H1 (cell line): ENCODE measurements around the gene RNASET2. TPM values are rescaled to one million over a fixed set of nuclear protein-coding genes. Genes with fewer than 3 reads are reported as not detected.

Experiments used
- CTCF ChIA-PET: fragments of 300-600 bp; sonication (Branson Sonifier 250); formaldehyde crosslinking; loops from one replicate; lab custom pipeline; 2021; ENCODE audit not compliant: partially characterized antibody; lab: Charles Lee
- POLR2A ChIA-PET: fragments of 300-600 bp; sonication (Branson Sonifier 250); formaldehyde crosslinking; loops from one replicate; lab custom pipeline; 2021; ENCODE audit warnings: inconsistent platforms; ENCODE audit not compliant: partially characterized antibody; lab: Charles Lee
- DNase-seq, 2 experiments: peaks; one replicate each; pipeline versions ENCODE4 v3.0.0 to v3.0.0-alpha.2; 2010 to 2022; ENCODE audit warnings: low spot score in 2 of 2, low read depth in 1 of 2, mixed read lengths in 1 of 2
- FAIRE-seq: peaks from 2 replicates; lab custom pipeline; 2011; peaks lifted over from hg19 to GRCh38; lab: Jason Lieb, UNC
- H2AFZ ChIP-seq: 2 replicates; pipeline ENCODE4 v1.8.1; 2012; ENCODE audit warnings: low read length, inconsistent platforms
- H2AK5ac ChIP-seq: 2 replicates; pipeline ENCODE4 v1.6.1; 2013; ENCODE audit warnings: low read depth, low read length
- H2BK120ac ChIP-seq: replicated peaks from 2 replicates; pipeline ENCODE3; 2013; ENCODE audit warnings: low read depth, low read length, inconsistent platforms
- H2BK12ac ChIP-seq: 2 replicates; pipeline ENCODE4 v1.6.1; 2013; ENCODE audit warnings: low read depth, low read length
- H2BK15ac ChIP-seq: 2 replicates; pipeline ENCODE4 v1.6.1; 2013; ENCODE audit warnings: low read length
- H2BK20ac ChIP-seq: 2 replicates; pipeline ENCODE4 v1.6.1; 2013; ENCODE audit warnings: low read length
- H2BK5ac ChIP-seq: 2 replicates; pipeline ENCODE4 v1.6.1; 2013; ENCODE audit warnings: low read depth, low read length
- H3K14ac ChIP-seq: 2 replicates; pipeline ENCODE4 v1.6.1; 2013; ENCODE audit warnings: inconsistent platforms; ENCODE audit not compliant: insufficient read length
- H3K18ac ChIP-seq: 2 replicates; pipeline ENCODE4 v1.6.1; 2013; ENCODE audit warnings: low read length; ENCODE audit errors: extremely low read depth
- H3K23ac ChIP-seq: 2 replicates; pipeline ENCODE4 v1.6.1; 2013; ENCODE audit warnings: inconsistent platforms; ENCODE audit not compliant: insufficient read length
- H3K23me2 ChIP-seq: 2 replicates; pipeline ENCODE4 v1.6.1; 2013; ENCODE audit warnings: low read depth, low read length
- H3K27ac ChIP-seq: 2 replicates; pipeline ENCODE4 v1.6.1; 2011; ENCODE audit warnings: low read depth, low read length, inconsistent platforms
- H3K27me3 ChIP-seq, 4 experiments: replicated peaks in 1 of 4; 1 replicate in 1 of 4; 2 replicates in 3 of 4; pipeline versions ENCODE4 v1.6.1 to v1.8.1; 2011 to 2013; ENCODE audit warnings: low read length in 3 of 4, mild to moderate bottlenecking in 3 of 4, inconsistent platforms in 2 of 4, mixed read lengths in 2 of 4, moderate library complexity in 1 of 4; ENCODE audit not compliant: control insufficient read depth in 3 of 4, insufficient read depth in 3 of 4; ENCODE audit errors: extremely low read depth in 1 of 4
- H3K36me3 ChIP-seq, 4 experiments: 2 replicates each; pipeline versions ENCODE4 v1.6.1 to v1.8.1; 2011 to 2013; ENCODE audit warnings: mild to moderate bottlenecking in 4 of 4, low read length in 3 of 4, moderate library complexity in 2 of 4, control low read depth in 1 of 4, inconsistent platforms in 1 of 4; ENCODE audit not compliant: insufficient read depth in 4 of 4, control insufficient read depth in 2 of 4
- H3K4ac ChIP-seq: replicated peaks from 2 replicates; pipeline ENCODE3; 2013; ENCODE audit warnings: low read length, low read depth, mixed read lengths, inconsistent platforms; ENCODE audit not compliant: insufficient read length
- H3K4me1 ChIP-seq, 4 experiments: replicated peaks in 1 of 4; 1 replicate in 1 of 4; 2 replicates in 3 of 4; pipeline versions ENCODE4 v1.6.1 to v1.8.1; 2011 to 2013; ENCODE audit warnings: low read length in 3 of 4, inconsistent platforms in 2 of 4, mixed read lengths in 1 of 4; ENCODE audit not compliant: insufficient read depth in 4 of 4, control insufficient read depth in 3 of 4
- H3K4me2 ChIP-seq, 2 experiments: 2 replicates each; pipeline versions ENCODE4 v1.6.1 to v1.8.1; 2011 to 2013; ENCODE audit warnings: low read depth in 2 of 2, low read length in 2 of 2, control low read depth in 1 of 2, inconsistent platforms in 1 of 2, mild to moderate bottlenecking in 1 of 2; ENCODE audit not compliant: insufficient read depth in 1 of 2
- H3K4me3 ChIP-seq, 4 experiments: fragments of 200-600, 300-600 bp in 1 of 4; sonication (generic), shearing (Covaris generic), sonication (Bioruptor Twin) in 1 of 4; 2 replicates each; pipeline versions ENCODE4 v1.5.1 to v1.8.1; 2011 to 2016; ENCODE audit warnings: low read length in 4 of 4, low read depth in 3 of 4, control low read depth in 2 of 4, inconsistent platforms in 2 of 4, mild to moderate bottlenecking in 2 of 4, mixed read lengths in 1 of 4, moderate library complexity in 1 of 4; ENCODE audit not compliant: insufficient read depth in 2 of 4; ENCODE audit errors: extremely low read depth in 1 of 4
- H3K56ac ChIP-seq: replicated peaks from 2 replicates; pipeline ENCODE3; 2013; ENCODE audit warnings: low read depth, mild to moderate bottlenecking, mixed read lengths, low read length, inconsistent platforms; ENCODE audit not compliant: insufficient read length
- H3K79me1 ChIP-seq: 2 replicates; pipeline ENCODE4 v1.6.1; 2013; ENCODE audit warnings: low read depth, low read length, control low read depth
- H3K79me2 ChIP-seq, 2 experiments: 2 replicates each; pipeline versions ENCODE4 v1.6.1 to v1.8.1; 2012 to 2013; ENCODE audit warnings: low read length in 2 of 2, mild to moderate bottlenecking in 2 of 2, inconsistent platforms in 1 of 2; ENCODE audit not compliant: insufficient read depth in 2 of 2, control insufficient read depth in 1 of 2
- H3K9ac ChIP-seq, 4 experiments: replicated peaks in 1 of 4; 1 replicate in 1 of 4; 2 replicates in 3 of 4; pipeline versions ENCODE4 v1.6.1 to v1.8.1; 2011 to 2013; ENCODE audit warnings: low read depth in 3 of 4, low read length in 3 of 4, control low read depth in 2 of 4, mild to moderate bottlenecking in 2 of 4, moderate library complexity in 2 of 4, inconsistent platforms in 1 of 4; ENCODE audit errors: extremely low read depth in 1 of 4
- H3K9me3 ChIP-seq, 2 experiments: 2 replicates each; pipeline versions ENCODE4 v1.6.1 to v1.8.1; 2012 to 2013; ENCODE audit warnings: mild to moderate bottlenecking in 2 of 2, moderate library complexity in 2 of 2, control low read depth in 1 of 2, inconsistent platforms in 1 of 2, low read depth in 1 of 2, low read length in 1 of 2, mixed read lengths in 1 of 2; ENCODE audit not compliant: insufficient read depth in 2 of 2
- H4K20me1 ChIP-seq, 2 experiments: replicated peaks in 1 of 2; 2 replicates each; pipeline versions ENCODE3 to v1.8.1; 2011 to 2013; ENCODE audit warnings: inconsistent platforms in 2 of 2, low read length in 2 of 2, mild to moderate bottlenecking in 1 of 2; ENCODE audit not compliant: insufficient read depth in 2 of 2, control insufficient read depth in 1 of 2
- H4K5ac ChIP-seq: 2 replicates; pipeline ENCODE4 v1.6.1; 2013; ENCODE audit warnings: low read length, low read depth, mixed read lengths, inconsistent platforms; ENCODE audit not compliant: insufficient read length
- H4K8ac ChIP-seq: 2 replicates; pipeline ENCODE4 v1.8.0; 2013; ENCODE audit warnings: mild to moderate bottlenecking, moderate library complexity, low read length, inconsistent platforms; ENCODE audit not compliant: insufficient read depth; ENCODE audit errors: extremely low read depth
- H4K91ac ChIP-seq: replicated peaks from 2 replicates; pipeline ENCODE3; 2013; ENCODE audit warnings: low read length, mixed read lengths, inconsistent platforms; ENCODE audit not compliant: insufficient read length
- ASH2L ChIP-seq: fragments of 200-600, 300-600 bp; sonication (generic); IDR thresholded peaks from one replicate; pipeline ENCODE4 v1.7.1; 2017; ENCODE audit warnings: low read length
- ATF3 ChIP-seq: IDR thresholded peaks from 2 replicates; pipeline ENCODE4 v1.6.1; 2011; ENCODE audit warnings: low read depth, mild to moderate bottlenecking, low read length; ENCODE audit not compliant: insufficient read depth
- BCL11A ChIP-seq, 2 experiments: IDR thresholded peaks; one replicate each; pipeline ENCODE4 v1.6.1; 2011; ENCODE audit warnings: low read depth in 2 of 2, low read length in 2 of 2, mild to moderate bottlenecking in 2 of 2
- CHD1 ChIP-seq: IDR thresholded peaks from 2 replicates; pipeline ENCODE4 v1.6.1; 2012; ENCODE audit warnings: low read depth, low read length, improper control_type of control experiment
- CREB1 ChIP-seq: IDR thresholded peaks from 2 replicates; pipeline ENCODE4 v1.6.1; 2012; ENCODE audit warnings: inconsistent platforms
- CTBP2 ChIP-seq: IDR thresholded peaks from 2 replicates; pipeline ENCODE4 v1.7.0; 2011; ENCODE audit warnings: borderline replicate concordance, mild to moderate bottlenecking, moderate library complexity, mixed read lengths, low read length; ENCODE audit not compliant: insufficient read depth, insufficient read length
- EZH2 ChIP-seq: fragments of 200-600 bp; sonication (generic); IDR thresholded peaks from 2 replicates; pipeline ENCODE4 v1.7.1; 2012; ENCODE audit warnings: low read depth, mild to moderate bottlenecking, moderate library complexity, low read length, inconsistent platforms; ENCODE audit not compliant: severe bottlenecking
- GABPA ChIP-seq: IDR thresholded peaks from 2 replicates; pipeline ENCODE4 v1.6.1; 2011; ENCODE audit warnings: mild to moderate bottlenecking, low read length, moderate library complexity, borderline replicate concordance; ENCODE audit not compliant: insufficient read depth
- KDM1A ChIP-seq: fragments of 200-600, 300-600 bp; sonication (generic); IDR thresholded peaks from 2 replicates; pipeline ENCODE4 v1.7.1; 2016; ENCODE audit warnings: mild to moderate bottlenecking, low read length, borderline replicate concordance
- MAX ChIP-seq: IDR thresholded peaks from 2 replicates; pipeline ENCODE4 v1.6.1; 2012; ENCODE audit warnings: inconsistent platforms
- NANOG ChIP-seq: IDR thresholded peaks from 2 replicates; pipeline ENCODE4 v1.6.1; 2011; ENCODE audit warnings: low read length, low read depth, mild to moderate bottlenecking, inconsistent platforms; ENCODE audit not compliant: insufficient read depth, poor library complexity, severe bottlenecking
- NRF1 ChIP-seq: IDR thresholded peaks from 2 replicates; pipeline ENCODE4 v1.6.1; 2011; ENCODE audit warnings: mild to moderate bottlenecking, low read depth, low read length, improper control_type of control experiment
- SRF ChIP-seq: IDR thresholded peaks from 2 replicates; pipeline ENCODE4 v1.6.1; 2011; ENCODE audit warnings: mild to moderate bottlenecking, low read depth, low read length, moderate library complexity
- TCF12 ChIP-seq: IDR thresholded peaks from 2 replicates; pipeline ENCODE4 v1.6.1; 2011; ENCODE audit warnings: low read depth, mild to moderate bottlenecking, low read length
- WGBS, 2 experiments: shearing (Covaris generic) in 1 of 2; methylation state at CpG; one replicate each; pipeline versions ENCODE4 v1.1.6 to v1.1.7; 2013 to 2015; ENCODE audit warnings: low lambda C conversion rate in 2 of 2, mixed read lengths in 2 of 2, inconsistent platforms in 1 of 2, low coverage in 1 of 2, missing lambda C conversion rate in 1 of 2; ENCODE audit not compliant: insufficient replicate concordance in 2 of 2, insufficient coverage in 1 of 2, insufficient read length in 1 of 2; ENCODE audit errors: extremely low coverage in 1 of 2, missing lambda C conversion rate in 1 of 2; 5-methylcytosine and 5-hydroxymethylcytosine counted together
- polyA plus RNA-seq, 7 experiments: library from polyadenylated mRNA; depleted of rRNA in 3 of 7; stranded (reverse) in 5 of 7; unstranded in 2 of 7; fragments of >200 nt in 5 of 7; fragments of 200-250 nt in 2 of 7; gene quantifications; 1 replicate in 5 of 7; 2 replicates in 1 of 7; 4 replicates in 1 of 7; pipeline versions ENCODE4 v1.2.1 to v1.2.3, GENCODE V29; 2011 to 2013; ENCODE audit warnings: missing spikeins in 2 of 7, mixed read lengths in 2 of 7
- total RNA-seq: library from RNA; stranded (reverse); fragmentation: NEBNext Ultra II Directional; extraction: Animal tissue kit (Norgen Biotek cat#: 25700); gene quantifications from 2 replicates; pipeline ENCODE4 v1.2.1, GENCODE V29; 2021

RNASET2 gene
- total and polyA plus RNA-seq, 2 of the 8 experiments (the other 6 are each of a cell fraction or from before 2014, with no cell fraction given), result 15.7 to 22.9 TPM

- CTCF ChIA-PET, result interaction anchor here (1.2 kb wide), 1 partner anchor 135 kb away, joined by 6 read pairs; no protein-coding TSS in a partner anchor
- no peaks in the 10 kb centered on the region for H4K20me1 ChIP-seq
- no peaks in the 10 kb centered on the region for H3K27me3 ChIP-seq
- no peak overlapping the region for H4K5ac ChIP-seq
- H2AK5ac ChIP-seq, result no peak overlapping the region
- no peak overlapping the region for H3K18ac ChIP-seq
- H3K14ac ChIP-seq, result no peak overlapping the region
- no peak overlapping the region for H2AFZ ChIP-seq
- H3K4me3 ChIP-seq, result no peak overlapping the region
- no peaks in the 10 kb centered on the region for H3K79me1 ChIP-seq
- H2BK20ac ChIP-seq, result no peak overlapping the region
- H3K9ac ChIP-seq, result no peak overlapping the region; a peak in 1 of 7 replicates
- no peak overlapping the region for H3K4me2 ChIP-seq
- H4K91ac ChIP-seq, result no peak overlapping the region
- H3K79me2 ChIP-seq, result no peaks in the 10 kb centered on the region
- H2BK120ac ChIP-seq, result no peak overlapping the region
- WGBS, 2 experiments, result 98% methylated on average over 7 of the region's 7 CpGs; no CpG with 5 or more reads in 1 of the 2 experiments
- no peak overlapping the region for H3K56ac ChIP-seq
- no peak overlapping the region for H2BK5ac ChIP-seq
- no peak overlapping the region for H3K4ac ChIP-seq
- DNase-seq, result no peak
- H3K36me3 ChIP-seq, result no peaks in the 10 kb centered on the region
- no peak overlapping the region for H2BK15ac ChIP-seq
- no peak overlapping the region for H3K27ac ChIP-seq
- no peak overlapping the region for H4K8ac ChIP-seq
- H3K23me2 ChIP-seq, result no peaks in the 10 kb centered on the region
- POLR2A ChIA-PET, result no interaction called here
- H3K4me1 ChIP-seq, result no peaks in the 10 kb centered on the region
- no peak overlapping the region for H2BK12ac ChIP-seq
- no peaks in the 10 kb centered on the region for H3K9me3 ChIP-seq
- FAIRE-seq, result no peak
- H3K23ac ChIP-seq, result no peak overlapping the region
- no peak for TF ChIP-seq GABPA
- no peak for TF ChIP-seq CTBP2
- no peak for TF ChIP-seq KDM1A
- no peak for TF ChIP-seq NANOG
- TF ChIP-seq CHD1, result no peak
- no peak for TF ChIP-seq SRF
- no peak for TF ChIP-seq ASH2L
- TF ChIP-seq BCL11A (IDR thresholded peaks at IDR 0.05; ENCODE audit: low read depth in 2 of 2, low read length in 2 of 2), result no peak
- TF ChIP-seq ATF3, result no peak
- TF ChIP-seq TCF12, result no peak
- TF ChIP-seq NRF1, result no peak
- no peak for TF ChIP-seq MAX
- TF ChIP-seq CREB1, result no peak
- TF ChIP-seq EZH2, result no peak
Observed at GRCh38 chr6:166910601-166911000, 45.7 kb downstream of the RNASET2 start.
